Mucosa of descending colon (tissue), 3 donors: ENCODE measurements around the gene SCGB2B2. TPM values are rescaled to one million over a fixed set of nuclear protein-coding genes. Genes with fewer than 3 reads are reported as not detected.
A peak's percentile ranks its signal among the peaks of the same experiment; 100 is the strongest.
"Not testable (repeated sequence)": the region's sequence is repeated elsewhere in the genome, so short reads cannot be mapped to it uniquely, and the experiment has no call there.

ENCODE experiments used
- ATAC-seq: fragments of 200-7000 bp; cut with Tn5 transposase; one replicate; pipeline ENCODE4 v1.9.1; 2020; ENCODE audit warnings: mild to moderate bottlenecking, moderate library complexity
- DNase-seq, 3 donors: peaks; one replicate each; pipeline ENCODE4 v3.0.0-alpha.2; 2020
- H3K36me3 ChIP-seq: fragments of 200-600 bp; one replicate; pipeline ENCODE4 v1.8.0; 2021; ENCODE audit warnings: low read depth, mild to moderate bottlenecking
- H3K4me1 ChIP-seq: fragments of 200-600 bp; one replicate; pipeline ENCODE4 v1.8.0; 2021; ENCODE audit warnings: low read depth, mild to moderate bottlenecking
- H3K4me3 ChIP-seq: fragments of 200-600 bp; one replicate; pipeline ENCODE4 v1.8.0; 2021; ENCODE audit warnings: mild to moderate bottlenecking
- H3K9me3 ChIP-seq: fragments of 200-600 bp; one replicate; pipeline ENCODE4 v1.8.0; 2021; ENCODE audit warnings: mild to moderate bottlenecking
- CTCF ChIP-seq: fragments of 200-600 bp; IDR thresholded peaks from one replicate; pipeline ENCODE4 v1.8.0; 2022; ENCODE audit warnings: antibody characterized with exemption, mild to moderate bottlenecking
- intact Hi-C, 2 donors: fragments of 100-400 bp; cut with DNase I in 1 of 2; cut with micrococcal nuclease in 1 of 2; formaldehyde crosslinking; loops; one replicate each; pipeline versions ENCODE4 v1.11.0 to v1.11.1; 2022; cut with DNase I, micrococcal nuclease
- total RNA-seq, 3 donors: library from RNA; stranded (reverse); fragmentation: NEBNext Ultra II Directional in 2 of 3; extraction: Animal tissue kit (Norgen Biotek cat#: 25700) in 2 of 3; gene quantifications; one replicate each; pipeline versions ENCODE4 v1.2.1 to v1.2.4, GENCODE V29; 2021 to 2023
- donor health status: DM: no; HTN: no; CAD: no; lungs with moderate emphysema.
- donor health status: DM: no; HTN: no; CAD: no.
- donor health status: DM: no; HTN: yes; CAD: no.

The SCGB2B2 gene
- total RNA-seq, 3 donors from 2014 or later = 0.24 to 1.3 (median 1.1) TPM

- H3K4me3 ChIP-seq = no peak overlapping the region
- H3K9me3 ChIP-seq = no peaks in the 10 kb centered on the region
- DNase-seq = no peak
- intact Hi-C loops = no loop called here
- H3K4me1 ChIP-seq = peaks cover 3% of the 10 kb centered on the region
- no peak for ATAC-seq
- no peaks in the 10 kb centered on the region for H3K36me3 ChIP-seq
- no peak for TF ChIP-seq CTCF
Measured at GRCh38 chr19:34671972-34672371, 5.0 kb downstream of the SCGB2B2 start.

GRCh38 chr19:34669305-34669704 is 7.7 kb downstream of the SCGB2B2 start:
- Histone ChIP-seq H3K9me3 (no peaks in the 10 kb centered on the region), H3K4me3 (no peak overlapping the region), H3K4me1 (peaks cover 3% of the 10 kb centered on the region), H3K36me3 (no peaks in the 10 kb centered on the region)
- peak; percentile 28 for ATAC-seq
- intact Hi-C loops = no loop called here
- DNase-seq = no peak
- no peak for TF ChIP-seq CTCF

- H3K9me3 ChIP-seq, DNase-seq, H3K36me3 ChIP-seq, H3K4me3 ChIP-seq, H3K4me1 ChIP-seq, intact Hi-C loops, ATAC-seq: not testable (repeated sequence)
Measured at GRCh38 chr19:34668690-34669089, 8.3 kb downstream of the SCGB2B2 start.

GRCh38 chr19:34668077-34668689 is 8.8 kb downstream of the SCGB2B2 start:
- H3K4me3 ChIP-seq, DNase-seq, H3K4me1 ChIP-seq, intact Hi-C loops, ATAC-seq, H3K9me3 ChIP-seq, H3K36me3 ChIP-seq: not testable (repeated sequence)

- H3K36me3 ChIP-seq = no peaks in the 10 kb centered on the region
- peak in 1 of 3 donors; percentile 7 for DNase-seq
- intact Hi-C loops = no loop called here
- H3K9me3 ChIP-seq = no peaks in the 10 kb centered on the region
- peaks cover 3% of the 10 kb centered on the region for H3K4me1 ChIP-seq
- no peak for TF ChIP-seq CTCF
- peak; percentile 32 for ATAC-seq
- H3K4me3 ChIP-seq = no peak overlapping the region
Measured at GRCh38 chr19:34667349-34668076, 9.4 kb downstream of the SCGB2B2 start.

GRCh38 chr19:34666958-34667265 is 10.0 kb downstream of the SCGB2B2 start:
- no peak overlapping the region for H3K4me3 ChIP-seq
- H3K9me3 ChIP-seq = no peaks in the 10 kb centered on the region
- ATAC-seq (no peak), DNase-seq (no peak)
- H3K36me3 ChIP-seq = no peaks in the 10 kb centered on the region
- H3K4me1 ChIP-seq = peaks cover 3% of the 10 kb centered on the region
- intact Hi-C loops = no loop called here
- no peak for TF ChIP-seq CTCF
